Osteoblast (primary cell): ENCODE measurements around the gene VPS51. TPM values are rescaled to one million over a fixed set of nuclear protein-coding genes. Genes with fewer than 3 reads are reported as not detected.

Experiments
- DNase-seq: peaks from one replicate; pipeline ENCODE4 v3.0.0; 2011; ENCODE audit warnings: low spot score, mixed read lengths; ENCODE audit not compliant: insufficient read length; ENCODE audit errors: missing footprints
- H2AFZ ChIP-seq: 2 replicates; pipeline ENCODE4 v1.6.0; 2011; ENCODE audit warnings: mild to moderate bottlenecking, low read length
- H3K27ac ChIP-seq: 2 replicates; pipeline ENCODE4 v1.5.1; 2011; ENCODE audit warnings: mild to moderate bottlenecking, low read depth, low read length, moderate library complexity
- H3K27me3 ChIP-seq: 2 replicates; pipeline ENCODE4 v1.6.0; 2012; ENCODE audit warnings: mild to moderate bottlenecking, control low read depth, inconsistent platforms, low read length, moderate library complexity; ENCODE audit not compliant: insufficient read depth
- H3K36me3 ChIP-seq: 2 replicates; pipeline ENCODE4 v1.5.1; 2011; ENCODE audit warnings: mild to moderate bottlenecking, low read length, control low read depth, moderate library complexity; ENCODE audit not compliant: insufficient read depth
- H3K4me1 ChIP-seq: 2 replicates; pipeline ENCODE4 v1.5.1; 2011; ENCODE audit warnings: mild to moderate bottlenecking, low read length, control low read depth, moderate library complexity; ENCODE audit not compliant: insufficient read depth
- H3K4me2 ChIP-seq: 2 replicates; pipeline ENCODE4 v1.6.0; 2011; ENCODE audit warnings: mild to moderate bottlenecking, low read length; ENCODE audit not compliant: insufficient read depth
- H3K4me3 ChIP-seq: fragments of 200-600 bp; sonication (generic); 3 replicates; pipeline ENCODE4 v1.5.1; 2012; ENCODE audit warnings: mild to moderate bottlenecking, low read length, inconsistent platforms; ENCODE audit not compliant: insufficient read depth
- H3K79me2 ChIP-seq: 2 replicates; pipeline ENCODE4 v1.6.0; 2012; ENCODE audit warnings: mild to moderate bottlenecking, low read length, control low read depth, inconsistent platforms; ENCODE audit not compliant: insufficient read depth
- H3K9me3 ChIP-seq: 2 replicates; pipeline ENCODE4 v1.5.1; 2011; ENCODE audit warnings: low read depth, low read length, control low read depth
- H4K20me1 ChIP-seq: 2 replicates; pipeline ENCODE4 v1.6.0; 2012; ENCODE audit warnings: mild to moderate bottlenecking, low read length, control low read depth; ENCODE audit not compliant: insufficient read depth
- small RNA-seq: library from RNA; depleted of rRNA; stranded (forward); fragments of <200 nt; gene quantifications from one replicate; pipeline ENCODE3, GENCODE V24; 2012
- total RNA-seq: library from RNA; depleted of rRNA; stranded (reverse); fragments of >200 nt; gene quantifications from 2 replicates; pipeline ENCODE4 v1.2.3, GENCODE V29; 2012
- TF ChIP-seq, protein P1 (sequence below): IDR thresholded peaks from 2 replicates; pipeline ENCODE4 v1.5.1; 2011; ENCODE audit warnings: mild to moderate bottlenecking, low read depth, low read length, moderate library complexity; ENCODE audit errors: extremely low read depth

Gene VPS51
- total RNA-seq, 1 donor = 153 TPM

GRCh38 chr11:65157336-65157735 lies 61.3 kb downstream of the VPS51 start:
- H3K9me3 ChIP-seq = no peaks in the 10 kb centered on the region
- peaks cover 6% of the 10 kb centered on the region for H3K4me1 ChIP-seq
- H3K27ac ChIP-seq = no peak overlapping the region
- no peaks in the 10 kb centered on the region for H3K36me3 ChIP-seq
- no peak overlapping the region for H2AFZ ChIP-seq
- TF ChIP-seq, protein P1, sequence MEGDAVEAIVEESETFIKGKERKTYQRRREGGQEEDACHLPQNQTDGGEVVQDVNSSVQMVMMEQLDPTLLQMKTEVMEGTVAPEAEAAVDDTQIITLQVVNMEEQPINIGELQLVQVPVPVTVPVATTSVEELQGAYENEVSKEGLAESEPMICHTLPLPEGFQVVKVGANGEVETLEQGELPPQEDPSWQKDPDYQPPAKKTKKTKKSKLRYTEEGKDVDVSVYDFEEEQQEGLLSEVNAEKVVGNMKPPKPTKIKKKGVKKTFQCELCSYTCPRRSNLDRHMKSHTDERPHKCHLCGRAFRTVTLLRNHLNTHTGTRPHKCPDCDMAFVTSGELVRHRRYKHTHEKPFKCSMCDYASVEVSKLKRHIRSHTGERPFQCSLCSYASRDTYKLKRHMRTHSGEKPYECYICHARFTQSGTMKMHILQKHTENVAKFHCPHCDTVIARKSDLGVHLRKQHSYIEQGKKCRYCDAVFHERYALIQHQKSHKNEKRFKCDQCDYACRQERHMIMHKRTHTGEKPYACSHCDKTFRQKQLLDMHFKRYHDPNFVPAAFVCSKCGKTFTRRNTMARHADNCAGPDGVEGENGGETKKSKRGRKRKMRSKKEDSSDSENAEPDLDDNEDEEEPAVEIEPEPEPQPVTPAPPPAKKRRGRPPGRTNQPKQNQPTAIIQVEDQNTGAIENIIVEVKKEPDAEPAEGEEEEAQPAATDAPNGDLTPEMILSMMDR = no peak
- H3K4me3 ChIP-seq = no peak overlapping the region
- H3K27me3 ChIP-seq = no peaks in the 10 kb centered on the region
- no peak for DNase-seq
- H4K20me1 ChIP-seq = no peaks in the 10 kb centered on the region
- H3K79me2 ChIP-seq = no peaks in the 10 kb centered on the region
- H3K4me2 ChIP-seq = no peak overlapping the region

DNA sequence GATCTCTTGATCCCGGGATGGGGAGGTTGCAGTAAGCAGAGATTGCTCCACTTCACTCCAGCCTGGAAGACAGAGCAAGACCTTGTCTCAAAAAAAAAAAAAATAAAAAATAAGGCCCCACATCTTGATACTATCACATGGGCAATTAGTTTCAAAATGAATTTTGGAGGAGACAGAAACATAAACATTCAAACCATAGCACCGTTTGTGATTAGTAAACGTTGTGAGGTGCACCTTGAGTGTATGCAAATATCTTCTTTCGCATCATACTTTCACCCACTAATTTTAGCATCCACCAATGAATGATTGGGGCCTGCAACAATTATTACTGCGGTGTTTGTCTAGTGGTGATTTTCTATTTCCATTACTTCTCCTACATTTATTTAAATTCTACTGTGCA lies 63.0 kb downstream of the VPS51 start:
- Histone ChIP-seq H3K27ac (no peak overlapping the region), H3K4me2 (no peak overlapping the region), H3K4me3 (no peak overlapping the region), H2AFZ (no peak overlapping the region), H3K27me3 (no peaks in the 10 kb centered on the region), H3K4me1 (no peaks in the 10 kb centered on the region), H4K20me1 (no peaks in the 10 kb centered on the region), H3K9me3 (no peaks in the 10 kb centered on the region), H3K79me2 (no peaks in the 10 kb centered on the region), H3K36me3 (no peaks in the 10 kb centered on the region)
- TF ChIP-seq, protein P1 = no peak
- no peak for DNase-seq

DNA sequence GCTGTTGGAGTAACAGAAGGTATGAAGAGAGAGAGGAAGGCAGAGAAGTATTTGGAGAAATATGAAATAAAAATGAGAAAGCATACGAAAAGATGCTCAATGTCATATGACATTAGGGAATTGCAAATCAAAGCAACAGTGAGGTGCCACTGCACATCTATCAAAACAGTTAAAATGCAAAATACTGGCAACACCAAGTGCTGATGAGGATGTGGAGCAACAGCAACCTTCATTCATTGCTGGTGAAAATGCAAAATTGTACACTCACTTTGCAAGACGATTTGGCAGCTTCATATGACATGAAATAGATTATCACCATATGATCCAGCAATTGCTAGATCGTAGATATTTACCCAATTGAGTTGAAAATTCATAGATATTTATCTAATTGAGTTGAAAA lies 64.6 kb downstream of the VPS51 start:
- H4K20me1 ChIP-seq = no peaks in the 10 kb centered on the region
- no peak overlapping the region for H3K4me2 ChIP-seq
- peaks cover 3% of the 10 kb centered on the region for H3K4me1 ChIP-seq
- no peaks in the 10 kb centered on the region for H3K79me2 ChIP-seq
- no peak overlapping the region for H2AFZ ChIP-seq
- no peaks in the 10 kb centered on the region for H3K36me3 ChIP-seq
- no peak overlapping the region for H3K27ac ChIP-seq
- no peak for DNase-seq
- H3K4me3 ChIP-seq = no peak overlapping the region
- H3K27me3 ChIP-seq = no peaks in the 10 kb centered on the region
- TF ChIP-seq, protein P1 = no peak
- no peaks in the 10 kb centered on the region for H3K9me3 ChIP-seq

Small RNA genes lying within 50 kb of the gene (small RNA-seq; reads per million reads assigned to genes)
- not detected for gene HIGD1AP10
- gene PDCL2P2 = not detected
- gene RNU2-23P = 43.7 reads per million, percentile 96 among the genes with 10 or more reads in this experiment

Other genes starting within 250 kb of the VPS51 start
- 51.3 and 51.4 TPM in 2 replicates for gene EHD1, start 217.6 kb upstream of the VPS51 start, total RNA-seq
- gene ATG2A, start 179.0 kb upstream of the VPS51 start, total RNA-seq = 20.0 and 25.7 TPM in 2 replicates
- 6.2 and 6.8 TPM in 2 replicates for gene PPP2R5B, start 171.5 kb upstream of the VPS51 start, total RNA-seq
- gene GPHA2, start 160.3 kb upstream of the VPS51 start, total RNA-seq = not detected in 2 replicates
- gene MAJIN, start 124.1 kb upstream of the VPS51 start, total RNA-seq = not detected in 2 replicates
- gene BATF2, start 99.2 kb upstream of the VPS51 start, total RNA-seq = 0.29 and 1.4 TPM in 2 replicates
- 66.3 and 78.5 TPM in 2 replicates for gene ARL2, start 82.1 kb upstream of the VPS51 start, total RNA-seq
- gene SNX15, start 68.8 kb upstream of the VPS51 start, total RNA-seq = 12.3 and 13.0 TPM in 2 replicates
- gene SAC3D1, start 55.0 kb upstream of the VPS51 start, total RNA-seq = 7.6 and 9.7 TPM in 2 replicates
- gene NAALADL1, start 37.7 kb upstream of the VPS51 start, total RNA-seq = 15.6 and 17.7 TPM in 2 replicates
- gene CDCA5, start 12.2 kb upstream of the VPS51 start, total RNA-seq = 2.1 and 3.3 TPM in 2 replicates
- 38.6 and 39.4 TPM in 2 replicates for gene ZFPL1, start 12.0 kb upstream of the VPS51 start, total RNA-seq
- gene TM7SF2, start 15.7 kb downstream of the VPS51 start, total RNA-seq = 8.8 and 10.1 TPM in 2 replicates
- 12.3 and 12.4 TPM in 2 replicates for gene ZNHIT2, start 21.5 kb downstream of the VPS51 start, total RNA-seq
- gene FAU, start 25.9 kb downstream of the VPS51 start, total RNA-seq = 94.3 and 118 TPM in 2 replicates
- gene MRPL49, start 26.1 kb downstream of the VPS51 start, total RNA-seq = 37.4 and 41.6 TPM in 2 replicates
- 10.3 and 11.9 TPM in 2 replicates for gene SYVN1, start 38.3 kb downstream of the VPS51 start, total RNA-seq
- not detected in 2 replicates for gene SPDYC, start 74.0 kb downstream of the VPS51 start, total RNA-seq
- 102 and 116 TPM in 2 replicates for gene CAPN1, start 85.7 kb downstream of the VPS51 start, total RNA-seq
- gene POLA2, start 165.7 kb downstream of the VPS51 start, total RNA-seq = 4.3 and 6.2 TPM in 2 replicates
- 15.0 and 15.6 TPM in 2 replicates for gene CDC42EP2, start 218.7 kb downstream of the VPS51 start, total RNA-seq
- gene DPF2, start 237.6 kb downstream of the VPS51 start, total RNA-seq = 44.2 and 48.1 TPM in 2 replicates